PC-9 (cell line): ENCODE data around the gene HERC2. TPM values are rescaled to one million over a fixed set of nuclear protein-coding genes. Genes with fewer than 3 reads are reported as not detected.

Experiments
- BruUV-seq: library from RNA; stranded (reverse); fragments of 400-500 nt; replicated peaks from 2 replicates; lab custom pipeline; 2021; lab: Mats Ljungman, UMichigan
- CTCF ChIA-PET: fragments of 300-600 bp; sonication (Branson Sonifier 250); formaldehyde crosslinking; loops from one replicate; lab custom pipeline; 2022; ENCODE audit warnings: antibody characterized with exemption; lab: Charles Lee
- POLR2A ChIA-PET: fragments of 300-600 bp; sonication (Branson Sonifier 250); formaldehyde crosslinking; loops from one replicate; lab custom pipeline; 2022; ENCODE audit warnings: antibody characterized with exemption; ENCODE audit not compliant: unreplicated experiment; lab: Charles Lee
- DNase-seq, 2 experiments: peaks; one replicate each; pipeline versions ENCODE4 v3.0.0 to v3.0.0-alpha.2; 2015 to 2022; ENCODE audit warnings: mixed read lengths in 1 of 2
- H2AFZ ChIP-seq: fragments of 200-600 bp; sonication (generic); 2 replicates; pipeline ENCODE4 v1.8.1; 2017; ENCODE audit warnings: antibody characterized with exemption
- H3F3A ChIP-seq: fragments of 200-600 bp; sonication (generic); 2 replicates; pipeline ENCODE4 v1.8.1; 2017; ENCODE audit warnings: antibody characterized with exemption, mild to moderate bottlenecking, low read depth; ENCODE audit not compliant: insufficient read depth
- H3K27ac ChIP-seq: fragments of 200-600 bp; sonication (generic); 2 replicates; pipeline ENCODE4 v1.6.1; 2016; ENCODE audit warnings: mixed run types
- H3K27me3 ChIP-seq: fragments of 200-600 bp; sonication (generic); 2 replicates; pipeline ENCODE4 v1.6.1; 2016; ENCODE audit warnings: low read depth, mixed run types; ENCODE audit not compliant: insufficient read depth
- H3K36me3 ChIP-seq: fragments of 200-600 bp; sonication (generic); 2 replicates; pipeline ENCODE4 v1.6.1; 2016; ENCODE audit warnings: low read depth, mixed run types
- H3K4me1 ChIP-seq: fragments of 200-600 bp; sonication (generic); replicated peaks from 2 replicates; pipeline ENCODE4 v1.6.1; 2016; ENCODE audit warnings: mixed run types; ENCODE audit not compliant: insufficient read depth
- H3K4me2 ChIP-seq: fragments of 200-600 bp; sonication (generic); 2 replicates; pipeline ENCODE4 v1.6.1; 2017; ENCODE audit warnings: mixed run types
- H3K4me3 ChIP-seq: fragments of 200-600 bp; sonication (generic); 2 replicates; pipeline ENCODE4 v1.6.1; 2016; ENCODE audit warnings: mixed run types
- H3K79me2 ChIP-seq: fragments of 200-600 bp; sonication (generic); 2 replicates; pipeline ENCODE4 v1.6.1; 2017; ENCODE audit warnings: low read depth, mixed run types
- H3K9me2 ChIP-seq: fragments of 200-600 bp; sonication (generic); 2 replicates; pipeline ENCODE4 v1.8.1; 2017; ENCODE audit warnings: mild to moderate bottlenecking; ENCODE audit not compliant: insufficient read depth
- H3K9me3 ChIP-seq: fragments of 200-600 bp; sonication (generic); 2 replicates; pipeline ENCODE4 v1.8.1; 2016; ENCODE audit warnings: low read depth; ENCODE audit not compliant: insufficient read depth
- H4K20me1 ChIP-seq: fragments of 200-600 bp; sonication (generic); 2 replicates; pipeline ENCODE4 v1.8.1; 2017; ENCODE audit not compliant: insufficient read depth
- EZH2 ChIP-seq: fragments of 200-600 bp; sonication (generic); IDR thresholded peaks from 2 replicates; pipeline ENCODE4 v1.8.0; 2017; ENCODE audit warnings: antibody characterized with exemption, low read depth
- intact Hi-C: fragments of 100-400 bp; cut with micrococcal nuclease; formaldehyde crosslinking; loops from one replicate; pipeline ENCODE4 v1.10.0; 2022; ENCODE audit not compliant: unreplicated experiment
- total RNA-seq: library from RNA; stranded (reverse); gene quantifications from 2 replicates; pipeline ENCODE4 v1.2.3, GENCODE V29; 2021
- TF ChIP-seq, protein P1 (sequence below): fragments of 200-600 bp; sonication (generic); conservative IDR thresholded peaks from 2 replicates; pipeline ENCODE4 v1.6.1; 2017; ENCODE audit warnings: mixed run types, antibody characterized with exemption, mild to moderate bottlenecking, moderate library complexity

Gene HERC2
- total RNA-seq, 1 experiment from 2014 or later = 49.7 TPM

GRCh38 chr15:28079313-28079969 lies 242.5 kb downstream of the HERC2 start:
- H3K4me2 ChIP-seq = no peak overlapping the region
- intact Hi-C loops = no loop called here
- no peak overlapping the region for H2AFZ ChIP-seq
- TF ChIP-seq, protein P1, sequence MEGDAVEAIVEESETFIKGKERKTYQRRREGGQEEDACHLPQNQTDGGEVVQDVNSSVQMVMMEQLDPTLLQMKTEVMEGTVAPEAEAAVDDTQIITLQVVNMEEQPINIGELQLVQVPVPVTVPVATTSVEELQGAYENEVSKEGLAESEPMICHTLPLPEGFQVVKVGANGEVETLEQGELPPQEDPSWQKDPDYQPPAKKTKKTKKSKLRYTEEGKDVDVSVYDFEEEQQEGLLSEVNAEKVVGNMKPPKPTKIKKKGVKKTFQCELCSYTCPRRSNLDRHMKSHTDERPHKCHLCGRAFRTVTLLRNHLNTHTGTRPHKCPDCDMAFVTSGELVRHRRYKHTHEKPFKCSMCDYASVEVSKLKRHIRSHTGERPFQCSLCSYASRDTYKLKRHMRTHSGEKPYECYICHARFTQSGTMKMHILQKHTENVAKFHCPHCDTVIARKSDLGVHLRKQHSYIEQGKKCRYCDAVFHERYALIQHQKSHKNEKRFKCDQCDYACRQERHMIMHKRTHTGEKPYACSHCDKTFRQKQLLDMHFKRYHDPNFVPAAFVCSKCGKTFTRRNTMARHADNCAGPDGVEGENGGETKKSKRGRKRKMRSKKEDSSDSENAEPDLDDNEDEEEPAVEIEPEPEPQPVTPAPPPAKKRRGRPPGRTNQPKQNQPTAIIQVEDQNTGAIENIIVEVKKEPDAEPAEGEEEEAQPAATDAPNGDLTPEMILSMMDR = no peak
- no peak for TF ChIP-seq EZH2
- CTCF ChIA-PET = no interaction called here
- H3K79me2 ChIP-seq = no peaks in the 10 kb centered on the region
- no peaks in the 10 kb centered on the region for H4K20me1 ChIP-seq
- H3F3A ChIP-seq = no peaks in the 10 kb centered on the region
- DNase-seq = no peak
- no peaks in the 10 kb centered on the region for H3K4me1 ChIP-seq
- H3K27ac ChIP-seq = no peak overlapping the region
- peaks cover 28% of the 10 kb centered on the region for H3K27me3 ChIP-seq
- H3K9me2 ChIP-seq = no peaks in the 10 kb centered on the region
- BruUV-seq = no TSS peak
- no peaks in the 10 kb centered on the region for H3K9me3 ChIP-seq
- POLR2A ChIA-PET = no interaction called here
- no peaks in the 10 kb centered on the region for H3K36me3 ChIP-seq
- H3K4me3 ChIP-seq = no peak overlapping the region

- H3K4me3 ChIP-seq = no peak overlapping the region
- no peak overlapping the region for H2AFZ ChIP-seq
- H3K79me2 ChIP-seq = no peaks in the 10 kb centered on the region
- H3K4me1 ChIP-seq = no peaks in the 10 kb centered on the region
- H3K9me3 ChIP-seq = no peaks in the 10 kb centered on the region
- ChIA-PET POLR2A (no interaction called here), CTCF (no interaction called here)
- TF ChIP-seq EZH2 = no peak
- TF ChIP-seq, protein P1 = no peak
- no peaks in the 10 kb centered on the region for H3K36me3 ChIP-seq
- H3K4me2 ChIP-seq = no peak overlapping the region
- intact Hi-C loops = no loop called here
- BruUV-seq = no TSS peak
- no peaks in the 10 kb centered on the region for H4K20me1 ChIP-seq
- H3K9me2 ChIP-seq = no peaks in the 10 kb centered on the region
- no peak overlapping the region for H3K27ac ChIP-seq
- no peaks in the 10 kb centered on the region for H3F3A ChIP-seq
- peaks cover 28% of the 10 kb centered on the region for H3K27me3 ChIP-seq
- DNase-seq = no peak
These were observed 243.7 kb downstream of the HERC2 start for GRCh38 chr15:28078191-28078719.

- Histone ChIP-seq H3K79me2 (no peaks in the 10 kb centered on the region), H3K4me2 (no peak overlapping the region), H3K9me3 (no peaks in the 10 kb centered on the region), H3K9me2 (no peaks in the 10 kb centered on the region), H4K20me1 (no peaks in the 10 kb centered on the region), H2AFZ (no peak overlapping the region), H3K4me3 (no peak overlapping the region), H3F3A (no peaks in the 10 kb centered on the region), H3K4me1 (no peaks in the 10 kb centered on the region), H3K36me3 (no peaks in the 10 kb centered on the region), H3K27me3 (peaks cover 28% of the 10 kb centered on the region), H3K27ac (no peak overlapping the region)
- intact Hi-C loops = no loop called here
- no peak for DNase-seq
- ChIA-PET POLR2A (no interaction called here), CTCF (no interaction called here)
- BruUV-seq = no TSS peak
- no peak for TF ChIP-seq EZH2
- TF ChIP-seq, protein P1 = no peak
These were observed 246.4 kb downstream of the HERC2 start for GRCh38 chr15:28075573-28075972.
